CD4-positive, CD25-positive, alpha-beta regulatory T cell (primary cell): Measurements from ENCODE around the gene PRKAR2B. TPM values are rescaled to one million over a fixed set of nuclear protein-coding genes. Genes with fewer than 3 reads are reported as not detected.
A peak's percentile ranks its signal among the peaks of the same experiment; 100 is the strongest.

Source experiments
- ATAC-seq, 2 donors: fragments of 150-1000 bp; cut with Tn5 transposase; one replicate each; pipeline ENCODE4 v1.10.0; 2021; ENCODE audit warnings: low read depth in 2 of 2, moderate number of reproducible peaks in 2 of 2, moderate library complexity in 1 of 2
- DNase-seq, 3 donors: peaks; one replicate each; pipeline versions ENCODE4 v3.0.0 to v3.0.0-alpha.2; 2012 to 2022; ENCODE audit warnings: mixed read lengths in 1 of 3
- H3K27ac ChIP-seq: one replicate; pipeline ENCODE4 v1.7.0; 2013; ENCODE audit warnings: mild to moderate bottlenecking, low read length; ENCODE audit not compliant: insufficient read depth, poor library complexity, severe bottlenecking
- H3K27me3 ChIP-seq: one replicate; pipeline ENCODE4 v1.7.0; 2013; ENCODE audit warnings: low read length; ENCODE audit not compliant: control insufficient read depth, insufficient read depth
- H3K36me3 ChIP-seq: one replicate; pipeline ENCODE4 v1.7.0; 2013; ENCODE audit warnings: mild to moderate bottlenecking, low read length, moderate library complexity; ENCODE audit not compliant: control insufficient read depth, insufficient read depth
- H3K4me1 ChIP-seq: 2 replicates; pipeline ENCODE4 v1.7.0; 2013; ENCODE audit warnings: mild to moderate bottlenecking, low read length; ENCODE audit not compliant: insufficient read depth, control insufficient read depth, poor library complexity, severe bottlenecking
- H3K4me3 ChIP-seq: one replicate; pipeline ENCODE4 v1.7.0; 2013; ENCODE audit warnings: low read depth, mild to moderate bottlenecking, low read length, moderate library complexity
- H3K9me3 ChIP-seq, 2 experiments: 1 replicate in 1 of 2; 2 replicates in 1 of 2; pipeline ENCODE4 v1.7.0; 2013; ENCODE audit warnings: low read length in 2 of 2, mild to moderate bottlenecking in 1 of 2, moderate library complexity in 1 of 2; ENCODE audit not compliant: control insufficient read depth in 2 of 2
- H3K27ac Mint-ChIP-seq, 3 donors: one replicate each; pipeline ENCODE4 v1.8.0; 2020 to 2022; ENCODE audit warnings: mild to moderate bottlenecking in 3 of 3, mixed read lengths in 3 of 3, moderate library complexity in 2 of 3
- H3K27me3 Mint-ChIP-seq: one replicate; pipeline ENCODE4 v1.8.0; 2022; ENCODE audit warnings: mild to moderate bottlenecking, mixed read lengths
- H3K36me3 Mint-ChIP-seq: one replicate; pipeline ENCODE4 v1.8.0; 2020; ENCODE audit warnings: mixed read lengths
- H3K4me1 Mint-ChIP-seq, 4 donors: one replicate each; pipeline ENCODE4 v1.8.0; 2020 to 2022; ENCODE audit warnings: mixed read lengths in 4 of 4, mild to moderate bottlenecking in 1 of 4
- H3K4me3 Mint-ChIP-seq, 4 donors: one replicate each; pipeline ENCODE4 v1.8.0; 2020 to 2022; ENCODE audit warnings: mild to moderate bottlenecking in 4 of 4, mixed read lengths in 4 of 4, moderate library complexity in 3 of 4
- H3K9me3 Mint-ChIP-seq, 7 donors: one replicate each; pipeline ENCODE4 v1.8.0; 2020 to 2022; ENCODE audit warnings: mixed read lengths in 7 of 7, mild to moderate bottlenecking in 3 of 7, moderate library complexity in 2 of 7
- polyA plus RNA-seq, 4 donors: library from polyadenylated mRNA; unstranded; fragments of 300-500 nt; fragmentation: Illumina TruSeq; gene quantifications; one replicate each; pipeline ENCODE4 v1.2.3, GENCODE V29; 2021
- total RNA-seq: library from RNA; stranded (reverse); gene quantifications from one replicate; pipeline ENCODE4 v1.2.3, GENCODE V29; 2022

Gene PRKAR2B
- total and polyA plus RNA-seq, 5 donors from 2014 or later, result 0.05 to 8.0 (median 0.11) TPM

GRCh38 chr7:107075863-107076574, 31.5 kb downstream of the PRKAR2B start:
- Histone ChIP-seq H3K27me3 (no peaks in the 10 kb centered on the region), H3K27ac (no peak overlapping the region), H3K4me3 (no peak overlapping the region), H3K9me3 (no peaks in the 10 kb centered on the region), H3K4me1 (no peaks in the 10 kb centered on the region), H3K36me3 (no peaks in the 10 kb centered on the region)
- no peak for ATAC-seq
- peaks cover 5% of the 10 kb centered on the region for H3K27me3 Mint-ChIP-seq
- H3K4me3 Mint-ChIP-seq, result no peak overlapping the region
- peaks cover 0 to 1% (median 0%) of the 10 kb centered on the region in 7 donors for H3K9me3 Mint-ChIP-seq
- H3K4me1 Mint-ChIP-seq, result no peaks in the 10 kb centered on the region
- no peak overlapping the region for H3K27ac Mint-ChIP-seq
- no peaks in the 10 kb centered on the region for H3K36me3 Mint-ChIP-seq
- no peak for DNase-seq

- Histone ChIP-seq H3K4me1 (no peaks in the 10 kb centered on the region), H3K27ac (no peak overlapping the region), H3K36me3 (no peaks in the 10 kb centered on the region), H3K27me3 (no peaks in the 10 kb centered on the region), H3K4me3 (no peak overlapping the region), H3K9me3 (no peaks in the 10 kb centered on the region)
- Mint-ChIP-seq H3K27ac (no peak overlapping the region), H3K9me3 (peaks cover 0 to 1% (median 0%) of the 10 kb centered on the region in 7 donors), H3K27me3 (peaks cover 5% of the 10 kb centered on the region), H3K36me3 (no peaks in the 10 kb centered on the region), H3K4me1 (no peaks in the 10 kb centered on the region), H3K4me3 (no peak overlapping the region)
- ATAC-seq (no peak), DNase-seq (no peak)
Measured at GRCh38 chr7:107076781-107077698, 32.5 kb downstream of the PRKAR2B start.

DNA sequence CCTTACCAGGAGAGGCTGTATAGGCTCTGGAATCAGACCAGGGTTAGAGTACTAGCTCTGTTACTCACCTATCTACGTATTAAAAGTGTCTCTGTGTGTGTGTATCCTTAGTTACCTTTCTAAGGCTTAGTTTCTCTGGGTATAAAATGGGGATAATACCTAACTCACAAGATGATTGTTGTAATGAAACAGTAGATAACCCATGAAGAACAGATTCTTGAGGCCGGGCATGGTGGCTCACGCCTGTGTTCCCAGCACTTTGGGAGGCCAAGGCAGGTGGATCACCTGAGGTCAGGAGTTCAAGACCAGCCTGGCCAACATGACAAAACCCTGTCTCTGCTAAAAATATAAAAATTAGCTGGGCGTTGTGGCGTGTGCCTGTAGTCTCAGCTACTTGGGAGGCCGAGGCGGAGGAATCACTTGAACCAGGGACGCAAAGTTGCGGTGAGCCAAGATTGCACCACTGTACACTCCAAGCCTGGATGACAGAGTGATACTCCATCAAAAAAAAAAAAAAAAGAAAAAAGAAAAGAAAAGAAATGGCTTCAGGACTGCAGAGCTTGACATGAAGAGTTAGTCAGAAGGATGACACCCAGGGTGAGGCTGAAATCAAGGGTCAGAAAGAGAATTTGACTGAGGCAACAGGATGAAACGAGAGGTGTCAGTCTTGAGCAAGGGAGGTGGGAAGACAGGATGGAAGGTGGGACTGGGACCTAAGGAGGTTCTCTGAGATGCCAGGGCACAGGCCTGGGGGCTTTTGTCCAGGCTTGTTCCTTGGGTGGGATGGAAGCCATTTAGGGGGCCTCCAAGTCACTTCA, 33.4 kb downstream of the PRKAR2B start:
- Histone ChIP-seq H3K4me1 (no peaks in the 10 kb centered on the region), H3K9me3 (no peaks in the 10 kb centered on the region), H3K27ac (no peak overlapping the region), H3K27me3 (no peaks in the 10 kb centered on the region), H3K4me3 (no peak overlapping the region), H3K36me3 (no peaks in the 10 kb centered on the region)
- Mint-ChIP-seq H3K27me3 (peaks cover 9% of the 10 kb centered on the region), H3K4me3 (no peak overlapping the region), H3K36me3 (no peaks in the 10 kb centered on the region), H3K27ac (no peak overlapping the region), H3K9me3 (peaks cover 0 to 1% (median 0%) of the 10 kb centered on the region in 7 donors), H3K4me1 (no peaks in the 10 kb centered on the region)
- ATAC-seq (no peak), DNase-seq (no peak)

- DNase-seq (no peak), ATAC-seq (no peak)
- Mint-ChIP-seq H3K9me3 (peaks cover 0 to 1% (median 0%) of the 10 kb centered on the region in 7 donors), H3K4me3 (no peak overlapping the region), H3K27me3 (peaks cover 6% of the 10 kb centered on the region), H3K4me1 (no peaks in the 10 kb centered on the region), H3K27ac (no peak overlapping the region), H3K36me3 (no peaks in the 10 kb centered on the region)
- Histone ChIP-seq H3K36me3 (no peaks in the 10 kb centered on the region), H3K4me3 (no peak overlapping the region), H3K27ac (no peak overlapping the region), H3K9me3 (no peaks in the 10 kb centered on the region), H3K27me3 (no peaks in the 10 kb centered on the region), H3K4me1 (no peaks in the 10 kb centered on the region)
Measured at GRCh38 chr7:107078517-107078966, 34.0 kb downstream of the PRKAR2B start.

DNA sequence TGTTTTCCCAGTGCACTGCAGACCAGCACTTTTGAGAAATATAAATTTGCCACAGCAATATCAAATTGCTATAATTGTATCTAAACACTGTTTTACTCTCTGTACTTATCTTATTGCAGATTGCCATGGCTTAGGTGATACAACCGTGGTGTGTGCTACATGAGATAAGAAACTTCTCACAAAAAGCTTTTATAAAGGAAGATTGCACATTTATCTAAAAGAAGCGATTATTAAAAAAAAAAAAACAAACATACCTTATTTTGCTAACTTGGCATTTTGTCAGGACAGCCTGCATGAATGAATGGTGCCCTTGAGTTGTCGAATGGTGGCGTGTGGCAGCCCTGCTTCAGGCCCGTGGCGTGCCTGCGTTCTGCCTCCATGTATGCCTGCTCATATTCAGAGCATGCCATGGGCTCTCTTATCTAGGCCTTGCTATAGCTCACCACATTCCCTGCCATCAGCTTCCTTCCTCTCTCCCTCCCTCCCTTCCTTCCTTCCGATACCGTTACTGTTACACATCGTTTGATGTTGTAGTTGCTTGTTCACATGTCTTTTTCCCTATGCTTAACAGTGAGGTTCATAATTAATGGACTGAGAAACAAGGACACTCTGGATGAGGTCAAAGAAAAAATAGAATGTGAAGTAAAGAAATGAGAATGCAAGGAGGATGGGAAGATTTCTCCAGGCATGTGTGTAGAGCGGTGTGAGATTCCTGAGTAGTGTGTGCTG, 34.9 kb downstream of the PRKAR2B start:
- Histone ChIP-seq H3K36me3 (no peaks in the 10 kb centered on the region), H3K4me3 (no peak overlapping the region), H3K27me3 (no peaks in the 10 kb centered on the region), H3K9me3 (no peaks in the 10 kb centered on the region), H3K4me1 (no peaks in the 10 kb centered on the region), H3K27ac (no peak overlapping the region)
- Mint-ChIP-seq H3K27ac (no peak overlapping the region), H3K4me1 (no peaks in the 10 kb centered on the region), H3K9me3 (no peaks in the 10 kb centered on the region), H3K4me3 (no peak overlapping the region), H3K36me3 (no peaks in the 10 kb centered on the region), H3K27me3 (peaks cover 6% of the 10 kb centered on the region)
- DNase-seq, result no peak
- no peak for ATAC-seq

DNA sequence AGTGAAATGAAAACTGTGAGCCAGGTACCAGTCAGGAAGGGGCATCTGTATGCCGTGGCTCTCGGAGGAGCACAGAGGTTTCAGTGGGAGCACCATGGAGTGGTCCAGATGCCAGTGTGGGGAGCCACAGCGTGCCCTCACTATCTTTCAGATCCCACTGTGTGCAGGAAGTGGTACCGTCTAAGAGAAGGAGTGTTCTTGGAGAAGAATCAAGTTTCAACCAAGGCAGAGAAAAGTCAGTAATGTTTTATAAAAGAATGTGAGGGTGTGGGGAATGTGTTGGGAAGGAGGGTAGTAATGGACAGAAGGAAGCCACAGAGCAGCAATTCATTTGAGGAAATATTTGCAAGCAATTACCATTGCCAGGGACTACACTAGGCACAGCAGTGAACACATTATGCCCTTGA, 35.6 kb downstream of the PRKAR2B start:
- Histone ChIP-seq H3K27ac (no peak overlapping the region), H3K27me3 (no peaks in the 10 kb centered on the region), H3K4me3 (no peak overlapping the region), H3K9me3 (no peaks in the 10 kb centered on the region), H3K36me3 (no peaks in the 10 kb centered on the region), H3K4me1 (no peaks in the 10 kb centered on the region)
- no peaks in the 10 kb centered on the region for H3K9me3 Mint-ChIP-seq
- no peaks in the 10 kb centered on the region for H3K36me3 Mint-ChIP-seq
- no peak for ATAC-seq
- H3K27me3 Mint-ChIP-seq, result peaks cover 6% of the 10 kb centered on the region
- no peak overlapping the region for H3K4me3 Mint-ChIP-seq
- H3K27ac Mint-ChIP-seq, result peak overlapping the region in 1 of 3 donors; percentile 67
- H3K4me1 Mint-ChIP-seq, result no peaks in the 10 kb centered on the region
- DNase-seq, result no peak

- no peak overlapping the region for H3K27ac Mint-ChIP-seq
- Histone ChIP-seq H3K4me3 (no peak overlapping the region), H3K36me3 (no peaks in the 10 kb centered on the region), H3K27ac (no peak overlapping the region), H3K9me3 (no peaks in the 10 kb centered on the region), H3K4me1 (no peaks in the 10 kb centered on the region), H3K27me3 (no peaks in the 10 kb centered on the region)
- no peaks in the 10 kb centered on the region for H3K9me3 Mint-ChIP-seq
- no peaks in the 10 kb centered on the region for H3K4me1 Mint-ChIP-seq
- no peak for DNase-seq
- peaks cover 6% of the 10 kb centered on the region for H3K27me3 Mint-ChIP-seq
- ATAC-seq, result no peak
- H3K36me3 Mint-ChIP-seq, result no peaks in the 10 kb centered on the region
- H3K4me3 Mint-ChIP-seq, result no peak overlapping the region
Measured at GRCh38 chr7:107080533-107080932, 36.0 kb downstream of the PRKAR2B start.
